HepG2 (cell line): ENCODE data around the gene DNLZ. TPM values are rescaled to one million over a fixed set of nuclear protein-coding genes. Genes with fewer than 3 reads are reported as not detected.

ENCODE experiments used
- ATAC-seq: fragments of 200-7000 bp; cut with Tn5 transposase; 3 replicates; pipeline ENCODE4 v1.9.1; 2020; ENCODE audit warnings: mild to moderate bottlenecking, moderate library complexity
- BruUV-seq: library from RNA; stranded (reverse); fragments of 400-500 nt; replicated peaks from 2 replicates; lab custom pipeline; 2021; lab: Mats Ljungman, UMichigan
- CTCF ChIA-PET: fragments of 300-600 bp; formaldehyde crosslinking; extraction: SDS; loops from one replicate; lab custom pipeline; 2021; ENCODE audit warnings: low total read pairs, inconsistent platforms, low intra/inter-chr PET ratio; lab: Yijun Ruan, JAX
- POLR2A ChIA-PET: fragments of 350-600 bp; sonication (Branson Sonifier 250); formaldehyde crosslinking; loops from one replicate; lab custom pipeline; 2020; ENCODE audit warnings: antibody characterized with exemption, inconsistent platforms; lab: Yijun Ruan, JAX
- DNase-seq: peaks from one replicate; pipeline ENCODE4 v3.0.0-alpha.2; 2015; ENCODE audit warnings: low spot score
- FAIRE-seq: peaks from 3 replicates; lab custom pipeline; 2011; peaks lifted over from hg19 to GRCh38; lab: Jason Lieb, UNC
- H2AFZ ChIP-seq: one replicate; pipeline ENCODE4 v1.6.1; 2011; ENCODE audit warnings: low read length, inconsistent platforms
- H3K27ac ChIP-seq: fragments of 300-600 bp; 3 replicates; pipeline ENCODE4 v1.8.0; 2011; ENCODE audit warnings: mixed run types, mild to moderate bottlenecking, mixed read lengths, low read length, inconsistent platforms; ENCODE audit not compliant: insufficient read depth; ENCODE audit errors: extremely low read length
- H3K27me3 ChIP-seq, 2 experiments: fragments of 200-600 bp in 1 of 2; 2 replicates in 1 of 2; 3 replicates in 1 of 2; pipeline versions ENCODE4 v1.6.0 to v1.8.0; 2011; ENCODE audit warnings: low read length in 2 of 2, mild to moderate bottlenecking in 2 of 2, moderate library complexity in 2 of 2, inconsistent platforms in 1 of 2; ENCODE audit not compliant: insufficient read depth in 2 of 2, control insufficient read depth in 1 of 2
- H3K36me3 ChIP-seq, 2 experiments: fragments of 200-600 bp in 1 of 2; replicated peaks in 1 of 2; 2 replicates in 1 of 2; 3 replicates in 1 of 2; pipeline versions ENCODE4 v1.5.1 to v1.8.0; 2011; ENCODE audit warnings: low read length in 2 of 2, inconsistent platforms in 1 of 2; ENCODE audit not compliant: insufficient read depth in 2 of 2, control insufficient read depth in 1 of 2
- H3K4me1 ChIP-seq: 2 replicates; pipeline ENCODE4 v1.5.1; 2012; ENCODE audit warnings: low read length, inconsistent platforms; ENCODE audit not compliant: insufficient read depth
- H3K4me2 ChIP-seq: 2 replicates; pipeline ENCODE4 v1.6.0; 2011; ENCODE audit warnings: low read depth, low read length, inconsistent platforms
- H3K4me3 ChIP-seq, 3 experiments: fragments of 200-600 bp in 1 of 3; sonication (generic), shearing (Covaris generic) in 1 of 3; replicated peaks in 1 of 3; 2 replicates each; pipeline ENCODE4 v1.5.1; 2011 to 2016; ENCODE audit warnings: low read length in 3 of 3, inconsistent platforms in 2 of 3, low read depth in 2 of 3, mild to moderate bottlenecking in 2 of 3, control low read depth in 1 of 3, mixed read lengths in 1 of 3; ENCODE audit not compliant: insufficient read depth in 1 of 3
- H3K79me2 ChIP-seq: one replicate; pipeline ENCODE4 v1.6.1; 2011; ENCODE audit warnings: low read length, inconsistent platforms; ENCODE audit not compliant: insufficient read depth
- H3K9ac ChIP-seq: 2 replicates; pipeline ENCODE4 v1.6.0; 2011; ENCODE audit warnings: mild to moderate bottlenecking, low read depth, low read length, inconsistent platforms; ENCODE audit not compliant: insufficient read depth
- H3K9me3 ChIP-seq: 2 replicates; pipeline ENCODE4 v1.5.1; 2012; ENCODE audit warnings: mild to moderate bottlenecking, low read length
- H4K20me1 ChIP-seq: 2 replicates; pipeline ENCODE4 v1.6.0; 2011; ENCODE audit warnings: inconsistent platforms, mild to moderate bottlenecking, low read length, moderate library complexity; ENCODE audit not compliant: insufficient read depth
- WGBS: methylation state at CpG from one replicate; pipeline ENCODE4 v1.1.6; 2017; ENCODE audit warnings: low lambda C conversion rate; 5-methylcytosine and 5-hydroxymethylcytosine counted together
- in situ Hi-C: cut with HindIII; loops from 2 replicates; pipeline ENCODE4 v1.10.0; 2017; ENCODE audit warnings: low pct_unique_long_range_greater_than_20kb; ENCODE audit not compliant: extremely low pct_ligation_motif_present
- intact Hi-C: fragments of 100-400 bp; cut with micrococcal nuclease; formaldehyde crosslinking; loops from one replicate; pipeline ENCODE4 v1.10.0; 2022; ENCODE audit not compliant: unreplicated experiment
- polyA plus RNA-seq, 8 experiments: library from polyadenylated mRNA; depleted of rRNA in 3 of 8; stranded (reverse) in 7 of 8; unstranded in 1 of 8; fragments of >200 nt; fragmentation: Illumina TruSeq in 4 of 8; extraction: Trizol in 4 of 8; gene quantifications; 2 replicates each; pipeline versions ENCODE4 v1.2.1 to v1.2.3, GENCODE V29; 2011 to 2016; ENCODE audit warnings: low read depth in 4 of 8, missing spikeins in 1 of 8, mixed read lengths in 1 of 8; ENCODE audit not compliant: insufficient read depth in 1 of 8
- total RNA-seq, 5 experiments: library from RNA; depleted of rRNA; stranded (reverse); fragments of >200 nt; fragmentation: Illumina TruSeq; extraction: Trizol; gene quantifications; 2 replicates each; pipeline ENCODE4 v1.2.3, GENCODE V29; 2016; ENCODE audit warnings: low read depth in 1 of 5
- TF ChIP-seq, protein P1 (sequence below): sonication (generic); formaldehyde crosslinking; IDR thresholded peaks from 2 replicates; pipeline ENCODE4 v1.4.0; 2020; ENCODE audit warnings: missing genetic modification reagents
- TF ChIP-seq, protein P2 (sequence below): sonication (generic); formaldehyde crosslinking; IDR thresholded peaks from 2 replicates; pipeline ENCODE4 v1.4.0; 2020; ENCODE audit warnings: missing genetic modification reagents, mild to moderate bottlenecking, borderline replicate concordance

Gene DNLZ
- total and polyA plus RNA-seq, 2 of the 13 experiments (the other 11 are each of a cell fraction or from before 2014, with no cell fraction given): 3.4 to 8.0 TPM

DNA sequence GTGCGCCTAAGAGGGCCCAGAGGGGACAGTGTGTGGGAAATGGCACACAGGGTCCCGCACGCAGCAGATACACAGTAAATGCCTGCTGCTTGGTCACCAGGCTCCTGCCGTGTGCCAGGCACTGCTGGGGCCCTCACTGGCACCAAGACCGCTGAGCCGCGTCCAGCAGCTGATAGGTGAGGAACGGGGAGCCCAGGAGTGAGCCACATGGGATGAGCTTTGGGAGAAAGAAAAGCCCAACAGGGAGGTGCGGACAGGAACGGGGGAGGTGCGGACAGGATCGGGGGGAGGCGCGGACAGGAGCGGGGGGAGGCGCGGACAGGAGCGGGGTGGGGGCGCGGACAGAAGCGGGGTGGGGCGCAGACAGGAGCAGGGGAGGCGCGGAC lies 19.7 kb downstream of the DNLZ start:
- in situ Hi-C loops: loop anchor here (25.0 kb wide), 1 partner anchor 293 kb away; no protein-coding TSS in a partner anchor
- DNase-seq (no peak), ATAC-seq (no peak), FAIRE-seq (no peak)
- TF ChIP-seq, protein P1, sequence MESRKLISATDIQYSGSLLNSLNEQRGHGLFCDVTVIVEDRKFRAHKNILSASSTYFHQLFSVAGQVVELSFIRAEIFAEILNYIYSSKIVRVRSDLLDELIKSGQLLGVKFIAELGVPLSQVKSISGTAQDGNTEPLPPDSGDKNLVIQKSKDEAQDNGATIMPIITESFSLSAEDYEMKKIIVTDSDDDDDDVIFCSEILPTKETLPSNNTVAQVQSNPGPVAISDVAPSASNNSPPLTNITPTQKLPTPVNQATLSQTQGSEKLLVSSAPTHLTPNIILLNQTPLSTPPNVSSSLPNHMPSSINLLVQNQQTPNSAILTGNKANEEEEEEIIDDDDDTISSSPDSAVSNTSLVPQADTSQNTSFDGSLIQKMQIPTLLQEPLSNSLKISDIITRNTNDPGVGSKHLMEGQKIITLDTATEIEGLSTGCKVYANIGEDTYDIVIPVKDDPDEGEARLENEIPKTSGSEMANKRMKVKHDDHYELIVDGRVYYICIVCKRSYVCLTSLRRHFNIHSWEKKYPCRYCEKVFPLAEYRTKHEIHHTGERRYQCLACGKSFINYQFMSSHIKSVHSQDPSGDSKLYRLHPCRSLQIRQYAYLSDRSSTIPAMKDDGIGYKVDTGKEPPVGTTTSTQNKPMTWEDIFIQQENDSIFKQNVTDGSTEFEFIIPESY (CRISPR knock-in tag): peak; percentile 47
- TF ChIP-seq, protein P2, sequence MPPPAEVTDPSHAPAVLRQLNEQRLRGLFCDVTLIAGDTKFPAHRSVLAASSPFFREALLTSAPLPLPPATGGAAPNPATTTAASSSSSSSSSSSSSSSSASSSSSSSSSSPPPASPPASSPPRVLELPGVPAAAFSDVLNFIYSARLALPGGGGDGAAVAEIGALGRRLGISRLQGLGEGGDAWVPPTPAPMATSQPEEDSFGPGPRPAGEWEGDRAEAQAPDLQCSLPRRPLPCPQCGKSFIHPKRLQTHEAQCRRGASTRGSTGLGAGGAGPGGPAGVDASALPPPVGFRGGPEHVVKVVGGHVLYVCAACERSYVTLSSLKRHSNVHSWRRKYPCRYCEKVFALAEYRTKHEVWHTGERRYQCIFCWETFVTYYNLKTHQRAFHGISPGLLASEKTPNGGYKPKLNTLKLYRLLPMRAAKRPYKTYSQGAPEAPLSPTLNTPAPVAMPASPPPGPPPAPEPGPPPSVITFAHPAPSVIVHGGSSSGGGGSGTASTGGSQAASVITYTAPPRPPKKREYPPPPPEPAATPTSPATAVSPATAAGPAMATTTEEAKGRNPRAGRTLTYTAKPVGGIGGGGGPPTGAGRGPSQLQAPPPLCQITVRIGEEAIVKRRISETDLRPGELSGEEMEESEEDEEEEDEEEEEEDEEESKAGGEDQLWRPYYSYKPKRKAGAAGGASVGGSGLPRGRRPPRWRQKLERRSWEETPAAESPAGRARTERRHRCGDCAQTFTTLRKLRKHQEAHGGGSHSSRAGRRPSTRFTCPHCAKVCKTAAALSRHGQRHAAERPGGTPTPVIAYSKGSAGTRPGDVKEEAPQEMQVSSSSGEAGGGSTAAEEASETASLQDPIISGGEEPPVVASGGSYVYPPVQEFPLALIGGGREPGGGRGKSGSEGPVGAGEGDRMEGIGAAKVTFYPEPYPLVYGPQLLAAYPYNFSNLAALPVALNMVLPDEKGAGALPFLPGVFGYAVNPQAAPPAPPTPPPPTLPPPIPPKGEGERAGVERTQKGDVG: no peak
- Histone ChIP-seq H3K79me2 (no peaks in the 10 kb centered on the region), H3K9ac (no peak overlapping the region), H3K36me3 (no peaks in the 10 kb centered on the region), H4K20me1 (no peaks in the 10 kb centered on the region), H2AFZ (no peak overlapping the region), H3K27me3 (peaks cover 0 to 9% of the 10 kb centered on the region in 2 experiments; a peak in 2 of 5 replicates), H3K27ac (no peak overlapping the region), H3K9me3 (no peaks in the 10 kb centered on the region), H3K4me3 (no peak overlapping the region), H3K4me2 (no peak overlapping the region), H3K4me1 (peaks cover 64% of the 10 kb centered on the region)
- no TSS peak for BruUV-seq
- WGBS: 84% methylated on average over 24 of the region's 24 CpGs
- intact Hi-C loops: loop anchor here (2.0 kb wide), 1 partner anchor 19 kb away; the partner anchor contains the start of gene DNLZ
- CTCF ChIA-PET: no interaction called here
- POLR2A ChIA-PET: interaction anchor here (2.9 kb wide), 1 partner anchor 19 kb away, joined by 73 read pairs; the partner anchor contains the start of gene DNLZ
